K562 (cell line): Measurements from ENCODE around the gene CCDC192. TPM values are rescaled to one million over a fixed set of nuclear protein-coding genes. Genes with fewer than 3 reads are reported as not detected.

ENCODE experiments used
- ATAC-seq: fragments of 200-7000 bp; cut with Tn5 transposase; 3 replicates; pipeline ENCODE4 v1.9.1; 2020; ENCODE audit warnings: moderate library complexity
- BruUV-seq: library from RNA; stranded (reverse); fragments of 400-500 nt; replicated peaks from 2 replicates; lab custom pipeline; 2021; lab: Mats Ljungman, UMichigan
- CTCF ChIA-PET: fragments of 300-600 bp; formaldehyde crosslinking; extraction: SDS; loops from one replicate; lab custom pipeline; 2021; ENCODE audit warnings: low intra/inter-chr PET ratio; lab: Yijun Ruan, JAX
- POLR2A ChIA-PET: fragments of 300-600, 350-650 bp; sonication (Branson Sonifier 250); formaldehyde crosslinking; extraction: SDS; loops from one replicate; lab custom pipeline; 2021; ENCODE audit warnings: antibody characterized with exemption, inconsistent platforms; lab: Yijun Ruan, JAX
- DNase-seq, 4 experiments: peaks; one replicate each; pipeline versions ENCODE4 v3.0.0 to v3.0.0-alpha.2; 2011 to 2018; ENCODE audit warnings: low spot score in 3 of 4, mixed read lengths in 3 of 4; ENCODE audit errors: extremely low read depth in 1 of 4
- FAIRE-seq: peaks from 2 replicates; lab custom pipeline; 2011; peaks lifted over from hg19 to GRCh38; lab: Jason Lieb, UNC
- H2AFZ ChIP-seq: 2 replicates; pipeline ENCODE4 v1.6.0; 2011; ENCODE audit warnings: low read depth, low read length, control low read depth, inconsistent platforms
- H3K27ac ChIP-seq: fragments of 200-600 bp; 3 replicates; pipeline ENCODE4 v1.8.0; 2011; ENCODE audit warnings: low read depth, mild to moderate bottlenecking, control low read depth, inconsistent platforms, low read length, moderate library complexity, mixed read lengths; ENCODE audit errors: extremely low read depth
- H3K27me3 ChIP-seq, 2 experiments: fragments of 300-600 bp in 1 of 2; 2 replicates in 1 of 2; 3 replicates in 1 of 2; pipeline versions ENCODE4 v1.6.0 to v1.8.0; 2011; ENCODE audit warnings: inconsistent platforms in 2 of 2, low read length in 2 of 2, mild to moderate bottlenecking in 1 of 2, mixed read lengths in 1 of 2, moderate library complexity in 1 of 2; ENCODE audit not compliant: control insufficient read depth in 2 of 2, insufficient read depth in 2 of 2
- H3K36me3 ChIP-seq: fragments of 300-600 bp; 3 replicates; pipeline ENCODE4 v1.8.0; 2011; ENCODE audit warnings: mild to moderate bottlenecking, low read length, inconsistent platforms; ENCODE audit not compliant: control insufficient read depth, insufficient read depth
- H3K4me1 ChIP-seq, 2 experiments: fragments of 200-600 bp in 1 of 2; replicated peaks in 1 of 2; 2 replicates in 1 of 2; 3 replicates in 1 of 2; pipeline versions ENCODE4 v1.5.1 to v1.8.0; 2011; ENCODE audit warnings: inconsistent platforms in 2 of 2, low read length in 2 of 2, mild to moderate bottlenecking in 1 of 2, mixed read lengths in 1 of 2, moderate library complexity in 1 of 2; ENCODE audit not compliant: control insufficient read depth in 2 of 2, insufficient read depth in 2 of 2
- H3K4me2 ChIP-seq: 2 replicates; pipeline ENCODE4 v1.6.1; 2011; ENCODE audit warnings: low read length, control low read depth, inconsistent platforms, mixed read lengths; ENCODE audit not compliant: insufficient read depth
- H3K4me3 ChIP-seq: fragments of 200-600 bp; sonication (generic), shearing (Covaris generic); 2 replicates; pipeline ENCODE4 v1.5.1; 2016; ENCODE audit warnings: control low read depth, inconsistent platforms
- H3K79me2 ChIP-seq: fragments of 200-600 bp; 3 replicates; pipeline ENCODE4 v1.8.0; 2011; ENCODE audit warnings: low read length, inconsistent platforms; ENCODE audit not compliant: control insufficient read depth, insufficient read depth
- H3K9ac ChIP-seq, 2 experiments: 2 replicates each; pipeline versions ENCODE4 v1.6.0 to v1.6.1; 2011; ENCODE audit warnings: low read depth in 2 of 2, low read length in 2 of 2, control low read depth in 1 of 2, inconsistent platforms in 1 of 2, mild to moderate bottlenecking in 1 of 2, mixed read lengths in 1 of 2; ENCODE audit not compliant: insufficient read depth in 1 of 2
- H3K9me1 ChIP-seq: one replicate; pipeline ENCODE4 v1.6.0; 2011; ENCODE audit warnings: inconsistent platforms, mild to moderate bottlenecking, low read length, moderate library complexity; ENCODE audit not compliant: control insufficient read depth, insufficient read depth
- H3K9me3 ChIP-seq: replicated peaks from 2 replicates; pipeline ENCODE4 v1.5.1; 2011; ENCODE audit warnings: low read depth, low read length, inconsistent platforms; ENCODE audit not compliant: control insufficient read depth, insufficient read depth
- H4K20me1 ChIP-seq: replicated peaks from 2 replicates; pipeline ENCODE4 v1.6.1; 2011; ENCODE audit warnings: low read length, inconsistent platforms, mixed read lengths; ENCODE audit not compliant: control insufficient read depth, insufficient read depth
- CREB5 ChIP-seq: fragments of 250-450 bp; sonication (Bioruptor Pico); IDR thresholded peaks from 2 replicates; pipeline ENCODE4 v1.5.0; 2020; ENCODE audit warnings: mild to moderate bottlenecking
- CREM ChIP-seq: IDR thresholded peaks from 2 replicates; pipeline ENCODE4 v1.6.1; 2014; ENCODE audit warnings: antibody characterized with exemption, low read depth
- CTBP1 ChIP-seq: fragments of 450-650 bp; IDR thresholded peaks from 2 replicates; pipeline ENCODE4 v1.6.1; 2016; ENCODE audit warnings: borderline replicate concordance
- CTCFL ChIP-seq: IDR thresholded peaks from 2 replicates; pipeline ENCODE4 v1.6.1; 2011; ENCODE audit warnings: borderline replicate concordance, low read depth, mild to moderate bottlenecking, moderate library complexity, low read length; ENCODE audit not compliant: insufficient read depth, poor library complexity, severe bottlenecking
- EHMT2 ChIP-seq: fragments of 450-650 bp; IDR thresholded peaks from 2 replicates; pipeline ENCODE4 v1.6.1; 2018; ENCODE audit warnings: antibody characterized with exemption
- HEY1 ChIP-seq: fragments of 250-450 bp; sonication (Bioruptor Pico); IDR thresholded peaks from 2 replicates; pipeline ENCODE4 v1.5.0; 2020; ENCODE audit warnings: mild to moderate bottlenecking, moderate library complexity, borderline replicate concordance
- HNRNPUL1 ChIP-seq: fragments of 200-400 bp; formaldehyde crosslinking; IDR thresholded peaks from 2 replicates; pipeline ENCODE4 v1.6.1; 2017; ENCODE audit warnings: low read length
- ILK ChIP-seq: fragments of 450-650 bp; IDR thresholded peaks from 2 replicates; pipeline ENCODE4 v1.6.1; 2016; ENCODE audit warnings: missing genetic modification characterization, low read depth, mild to moderate bottlenecking, missing compliant biosample characterization, moderate library complexity, borderline replicate concordance
- MAX ChIP-seq: sonication (generic); formaldehyde crosslinking; IDR thresholded peaks from 2 replicates; pipeline ENCODE4 v1.9.0; 2022; ENCODE audit warnings: mild to moderate bottlenecking, missing genetic modification reagents
- MCM7 ChIP-seq, 2 experiments: fragments of 450-650 bp; IDR thresholded peaks; 2 replicates each; pipeline ENCODE4 v1.6.1; 2016 to 2018
- PTBP1 ChIP-seq: fragments of 200-400 bp; formaldehyde crosslinking; IDR thresholded peaks from 2 replicates; pipeline ENCODE4 v1.6.1; 2017; ENCODE audit warnings: low read depth, low read length
- RCOR1 ChIP-seq, 2 experiments: IDR thresholded peaks; 2 replicates each; pipeline ENCODE4 v1.6.1; 2012; ENCODE audit warnings: low read depth in 2 of 2, low read length in 2 of 2, borderline replicate concordance in 1 of 2, improper control_type of control experiment in 1 of 2
- SOX6 ChIP-seq: fragments of 450-650 bp; IDR thresholded peaks from 2 replicates; pipeline ENCODE4 v1.6.1; 2014; ENCODE audit warnings: mild to moderate bottlenecking
- ZNF347 ChIP-seq: fragments of 450-650 bp; formaldehyde crosslinking; IDR thresholded peaks from 2 replicates; pipeline ENCODE4 v1.4.0; 2020; ENCODE audit warnings: low read depth, mild to moderate bottlenecking, moderate library complexity
- in situ Hi-C: fragments of 300-500 bp; cut with MboI; formaldehyde crosslinking; loops from 4 replicates; pipeline ENCODE4 v1.15.0; 2018; ENCODE audit warnings: inconsistent platforms, mixed read lengths
- intact Hi-C: fragments of 100-400 bp; cut with micrococcal nuclease; formaldehyde crosslinking; loops from 2 replicates; pipeline ENCODE4 v1.14.2; 2022
- polyA plus RNA-seq, 8 experiments: library from polyadenylated mRNA; depleted of rRNA in 4 of 8; stranded (reverse) in 5 of 8; unstranded in 3 of 8; fragments of >200 nt; fragmentation: Nextera tagmentation in 2 of 8; fragmentation: Illumina TruSeq in 1 of 8; extraction: Ambion mirVana in 2 of 8; extraction: Trizol in 1 of 8; gene quantifications; 2 replicates each; pipeline versions ENCODE4 v1.2.1 to v1.2.3, GENCODE V29; 2011 to 2014; ENCODE audit warnings: inconsistent platforms in 1 of 8, missing spikeins in 1 of 8
- total RNA-seq, 7 experiments: library from RNA; depleted of rRNA in 6 of 7; stranded (reverse); fragments of >200 nt in 6 of 7; fragmentation: Illumina TruSeq in 2 of 7; extraction: Trizol in 2 of 7; gene quantifications; 2 replicates each; pipeline versions ENCODE4 v1.2.1 to v1.2.3, GENCODE V29; 2011 to 2021; ENCODE audit warnings: low replicate concordance in 1 of 7

CCDC192 gene
- total and polyA plus RNA-seq, 9 of the 15 experiments (the other 6 are each of a cell fraction or from before 2014, with no cell fraction given), result 0.21 to 0.66 (median 0.38) TPM; not detected in 2

- H3K27me3 ChIP-seq, result no peaks in the 10 kb centered on the region
- TF ChIP-seq CREB5 (CRISPR knock-in tag), result no peak
- no peak for TF ChIP-seq HEY1 (CRISPR knock-in tag)
- no peak for TF ChIP-seq PTBP1
- no peak for TF ChIP-seq EHMT2
- TF ChIP-seq MAX, result no peak
- no peak for TF ChIP-seq CREM
- no peak for TF ChIP-seq RCOR1 (IDR thresholded peaks at IDR 0.05; ENCODE audit: borderline replicate concordance in 1 of 2, low read depth in 2 of 2, low read length in 2 of 2)
- no peak for TF ChIP-seq HNRNPUL1
- TF ChIP-seq ILK, result no peak
- no peak for TF ChIP-seq MCM7 (IDR thresholded peaks at IDR 0.05)
- no peak for TF ChIP-seq ZNF347
- TF ChIP-seq CTBP1, result no peak
- no peak for TF ChIP-seq CTCFL
- TF ChIP-seq SOX6, result no peak
- in situ Hi-C loops (no loop called here), intact Hi-C loops (no loop called here)
- FAIRE-seq, result no peak
- H3K9me3 ChIP-seq, result no peaks in the 10 kb centered on the region
- POLR2A ChIA-PET, result no interaction called here
- H3K9me1 ChIP-seq, result no peaks in the 10 kb centered on the region
- H2AFZ ChIP-seq, result no peak overlapping the region
- CTCF ChIA-PET, result no interaction called here
- H3K4me2 ChIP-seq, result no peak overlapping the region
- no peak overlapping the region for H3K4me3 ChIP-seq
- no peak overlapping the region for H3K9ac ChIP-seq
- no TSS peak for BruUV-seq
- H3K79me2 ChIP-seq, result no peaks in the 10 kb centered on the region
- H4K20me1 ChIP-seq, result no peaks in the 10 kb centered on the region
- no peaks in the 10 kb centered on the region for H3K36me3 ChIP-seq
- H3K4me1 ChIP-seq, result no peaks in the 10 kb centered on the region
- H3K27ac ChIP-seq, result no peak overlapping the region
- ATAC-seq, result no peak
- no peak for DNase-seq
Observed at GRCh38 chr5:127769386-127769785, 66.2 kb downstream of the CCDC192 start.
